HepG2 (cell line): Measurements from ENCODE around the gene NCR3LG1. TPM values are rescaled to one million over a fixed set of nuclear protein-coding genes. Genes with fewer than 3 reads are reported as not detected.

Experiments
- ATAC-seq: fragments of 200-7000 bp; cut with Tn5 transposase; 3 replicates; pipeline ENCODE4 v1.9.1; 2020; ENCODE audit warnings: mild to moderate bottlenecking, moderate library complexity
- BruUV-seq: library from RNA; stranded (reverse); fragments of 400-500 nt; replicated peaks from 2 replicates; lab custom pipeline; 2021; lab: Mats Ljungman, UMichigan
- CTCF ChIA-PET: fragments of 300-600 bp; formaldehyde crosslinking; extraction: SDS; loops from one replicate; lab custom pipeline; 2021; ENCODE audit warnings: low total read pairs, inconsistent platforms, low intra/inter-chr PET ratio; lab: Yijun Ruan, JAX
- POLR2A ChIA-PET: fragments of 350-600 bp; sonication (Branson Sonifier 250); formaldehyde crosslinking; loops from one replicate; lab custom pipeline; 2020; ENCODE audit warnings: antibody characterized with exemption, inconsistent platforms; lab: Yijun Ruan, JAX
- DNase-seq: peaks from one replicate; pipeline ENCODE4 v3.0.0-alpha.2; 2015; ENCODE audit warnings: low spot score
- FAIRE-seq: peaks from 3 replicates; lab custom pipeline; 2011; peaks lifted over from hg19 to GRCh38; lab: Jason Lieb, UNC
- H2AFZ ChIP-seq: one replicate; pipeline ENCODE4 v1.6.1; 2011; ENCODE audit warnings: low read length, inconsistent platforms
- H3K27ac ChIP-seq: fragments of 300-600 bp; 3 replicates; pipeline ENCODE4 v1.8.0; 2011; ENCODE audit warnings: mixed run types, mild to moderate bottlenecking, mixed read lengths, low read length, inconsistent platforms; ENCODE audit not compliant: insufficient read depth; ENCODE audit errors: extremely low read length
- H3K27me3 ChIP-seq, 2 experiments: fragments of 200-600 bp in 1 of 2; 2 replicates in 1 of 2; 3 replicates in 1 of 2; pipeline versions ENCODE4 v1.6.0 to v1.8.0; 2011; ENCODE audit warnings: low read length in 2 of 2, mild to moderate bottlenecking in 2 of 2, moderate library complexity in 2 of 2, inconsistent platforms in 1 of 2; ENCODE audit not compliant: insufficient read depth in 2 of 2, control insufficient read depth in 1 of 2
- H3K36me3 ChIP-seq, 2 experiments: fragments of 200-600 bp in 1 of 2; replicated peaks in 1 of 2; 2 replicates in 1 of 2; 3 replicates in 1 of 2; pipeline versions ENCODE4 v1.5.1 to v1.8.0; 2011; ENCODE audit warnings: low read length in 2 of 2, inconsistent platforms in 1 of 2; ENCODE audit not compliant: insufficient read depth in 2 of 2, control insufficient read depth in 1 of 2
- H3K4me1 ChIP-seq: 2 replicates; pipeline ENCODE4 v1.5.1; 2012; ENCODE audit warnings: low read length, inconsistent platforms; ENCODE audit not compliant: insufficient read depth
- H3K4me2 ChIP-seq: 2 replicates; pipeline ENCODE4 v1.6.0; 2011; ENCODE audit warnings: low read depth, low read length, inconsistent platforms
- H3K4me3 ChIP-seq, 3 experiments: fragments of 200-600 bp in 1 of 3; sonication (generic), shearing (Covaris generic) in 1 of 3; replicated peaks in 1 of 3; 2 replicates each; pipeline ENCODE4 v1.5.1; 2011 to 2016; ENCODE audit warnings: low read length in 3 of 3, inconsistent platforms in 2 of 3, low read depth in 2 of 3, mild to moderate bottlenecking in 2 of 3, control low read depth in 1 of 3, mixed read lengths in 1 of 3; ENCODE audit not compliant: insufficient read depth in 1 of 3
- H3K79me2 ChIP-seq: one replicate; pipeline ENCODE4 v1.6.1; 2011; ENCODE audit warnings: low read length, inconsistent platforms; ENCODE audit not compliant: insufficient read depth
- H3K9ac ChIP-seq: 2 replicates; pipeline ENCODE4 v1.6.0; 2011; ENCODE audit warnings: mild to moderate bottlenecking, low read depth, low read length, inconsistent platforms; ENCODE audit not compliant: insufficient read depth
- H3K9me3 ChIP-seq: 2 replicates; pipeline ENCODE4 v1.5.1; 2012; ENCODE audit warnings: mild to moderate bottlenecking, low read length
- H4K20me1 ChIP-seq: 2 replicates; pipeline ENCODE4 v1.6.0; 2011; ENCODE audit warnings: inconsistent platforms, mild to moderate bottlenecking, low read length, moderate library complexity; ENCODE audit not compliant: insufficient read depth
- CREM ChIP-seq, 2 experiments: sonication (generic) in 1 of 2; formaldehyde crosslinking in 1 of 2; IDR thresholded peaks; 2 replicates each; pipeline versions ENCODE4 v1.4.0 to v1.6.1; 2016 to 2020; ENCODE audit warnings: antibody characterized with exemption in 1 of 2, mild to moderate bottlenecking in 1 of 2, missing genetic modification reagents in 1 of 2
- DPF2 ChIP-seq: sonication (generic); formaldehyde crosslinking; IDR thresholded peaks from 2 replicates; pipeline ENCODE4 v1.4.0; 2020; ENCODE audit warnings: mild to moderate bottlenecking, low read depth, missing genetic modification reagents, borderline replicate concordance
- GATAD1 ChIP-seq: IDR thresholded peaks from 2 replicates; pipeline ENCODE4 v1.6.1; 2016; ENCODE audit warnings: missing genetic modification reagents, missing compliant biosample characterization
- MBNL3 ChIP-seq: fragments of 250-450 bp; sonication (Bioruptor Pico); conservative IDR thresholded peaks from 2 replicates; pipeline ENCODE4 v1.8.0; 2022; ENCODE audit warnings: mild to moderate bottlenecking, inconsistent platforms
- RFXANK ChIP-seq: IDR thresholded peaks from 2 replicates; pipeline ENCODE4 v1.6.1; 2016
- THRA ChIP-seq: sonication (generic); formaldehyde crosslinking; IDR thresholded peaks from 2 replicates; pipeline ENCODE4 v1.4.0; 2020; ENCODE audit warnings: missing genetic modification reagents, borderline replicate concordance
- YEATS4 ChIP-seq: sonication (generic); formaldehyde crosslinking; IDR thresholded peaks from 2 replicates; pipeline ENCODE4 v1.4.0; 2020; ENCODE audit warnings: missing genetic modification reagents, borderline replicate concordance
- ZBTB4 ChIP-seq: sonication (generic); formaldehyde crosslinking; IDR thresholded peaks from 2 replicates; pipeline ENCODE4 v1.4.0; 2020; ENCODE audit warnings: missing genetic modification reagents, mild to moderate bottlenecking, borderline replicate concordance
- ZBTB43 ChIP-seq: sonication (generic); formaldehyde crosslinking; conservative IDR thresholded peaks from 2 replicates; pipeline ENCODE4 v1.4.0; 2020; ENCODE audit warnings: missing genetic modification reagents
- ZNF251 ChIP-seq: sonication (generic); formaldehyde crosslinking; IDR thresholded peaks from 2 replicates; pipeline ENCODE4 v1.9.0; 2021; ENCODE audit warnings: mild to moderate bottlenecking, missing genetic modification reagents
- ZNF260 ChIP-seq: sonication (generic); formaldehyde crosslinking; IDR thresholded peaks from 2 replicates; pipeline ENCODE4 v1.4.0; 2020; ENCODE audit warnings: missing genetic modification reagents, low read depth, mild to moderate bottlenecking, borderline replicate concordance
- ZNF326 ChIP-seq: sonication (generic); formaldehyde crosslinking; IDR thresholded peaks from 2 replicates; pipeline ENCODE4 v1.4.0; 2020; ENCODE audit warnings: missing genetic modification reagents, borderline replicate concordance
- ZNF552 ChIP-seq: sonication (generic); formaldehyde crosslinking; IDR thresholded peaks from 2 replicates; pipeline ENCODE4 v1.9.0; 2022; ENCODE audit warnings: missing genetic modification reagents, mild to moderate bottlenecking, borderline replicate concordance
- ZNF749 ChIP-seq: sonication (generic); formaldehyde crosslinking; IDR thresholded peaks from 2 replicates; pipeline ENCODE4 v1.8.0; 2022; ENCODE audit warnings: mild to moderate bottlenecking, missing genetic modification reagents, moderate library complexity, borderline replicate concordance
- ZNF780A ChIP-seq: sonication (generic); formaldehyde crosslinking; IDR thresholded peaks from 2 replicates; pipeline ENCODE4 v1.8.0; 2022; ENCODE audit warnings: mild to moderate bottlenecking, missing genetic modification reagents, moderate library complexity
- ZNF839 ChIP-seq: sonication (generic); formaldehyde crosslinking; IDR thresholded peaks from 2 replicates; pipeline ENCODE4 v1.4.0; 2020; ENCODE audit warnings: missing genetic modification reagents, mild to moderate bottlenecking, borderline replicate concordance
- WGBS: methylation state at CpG from one replicate; pipeline ENCODE4 v1.1.6; 2017; ENCODE audit warnings: low lambda C conversion rate; 5-methylcytosine and 5-hydroxymethylcytosine counted together
- in situ Hi-C: cut with HindIII; loops from 2 replicates; pipeline ENCODE4 v1.10.0; 2017; ENCODE audit warnings: low pct_unique_long_range_greater_than_20kb; ENCODE audit not compliant: extremely low pct_ligation_motif_present
- intact Hi-C: fragments of 100-400 bp; cut with micrococcal nuclease; formaldehyde crosslinking; loops from one replicate; pipeline ENCODE4 v1.10.0; 2022; ENCODE audit not compliant: unreplicated experiment
- polyA plus RNA-seq, 8 experiments: library from polyadenylated mRNA; depleted of rRNA in 3 of 8; stranded (reverse) in 7 of 8; unstranded in 1 of 8; fragments of >200 nt; fragmentation: Illumina TruSeq in 4 of 8; extraction: Trizol in 4 of 8; gene quantifications; 2 replicates each; pipeline versions ENCODE4 v1.2.1 to v1.2.3, GENCODE V29; 2011 to 2016; ENCODE audit warnings: low read depth in 4 of 8, missing spikeins in 1 of 8, mixed read lengths in 1 of 8; ENCODE audit not compliant: insufficient read depth in 1 of 8
- total RNA-seq, 5 experiments: library from RNA; depleted of rRNA; stranded (reverse); fragments of >200 nt; fragmentation: Illumina TruSeq; extraction: Trizol; gene quantifications; 2 replicates each; pipeline ENCODE4 v1.2.3, GENCODE V29; 2016; ENCODE audit warnings: low read depth in 1 of 5

Gene NCR3LG1
- total and polyA plus RNA-seq, 2 of the 13 experiments (the other 11 are each of a cell fraction or from before 2014, with no cell fraction given), result 16.1 to 25.1 TPM

GRCh38 chr11:17385492-17385891 lies 33.9 kb downstream of the NCR3LG1 start:
- Histone ChIP-seq H3K4me3 (no peak overlapping the region), H3K36me3 (no peaks in the 10 kb centered on the region; a peak in 1 of 5 replicates), H3K9ac (no peak overlapping the region), H3K4me2 (no peak overlapping the region), H3K27me3 (no peaks in the 10 kb centered on the region; a peak in 1 of 5 replicates), H3K9me3 (no peaks in the 10 kb centered on the region)
- no peak for ATAC-seq
- CTCF ChIA-PET, result interaction anchor here (2.4 to 3.2 kb wide), 2 partner anchors 119 to 143 kb away, joined by 13 to 30 read pairs; no protein-coding TSS in a partner anchor
- TF ChIP-seq ZBTB4 (CRISPR knock-in tag), result no peak
- TF ChIP-seq ZNF251 (CRISPR knock-in tag), result no peak
- no peak for TF ChIP-seq ZNF780A (CRISPR knock-in tag)
- TF ChIP-seq DPF2 (CRISPR knock-in tag), result no peak
- no peak for TF ChIP-seq ZNF552 (CRISPR knock-in tag)
- no peak for TF ChIP-seq RFXANK (CRISPR knock-in tag)
- TF ChIP-seq ZNF839 (CRISPR knock-in tag), result no peak
- TF ChIP-seq YEATS4 (CRISPR knock-in tag), result no peak
- no peak for TF ChIP-seq ZBTB43
- no peak for TF ChIP-seq ZNF749 (CRISPR knock-in tag)
- no peak for TF ChIP-seq GATAD1 (CRISPR knock-in tag)
- TF ChIP-seq ZNF326 (CRISPR knock-in tag), result no peak
- TF ChIP-seq ZNF260 (CRISPR knock-in tag), result no peak
- no peak for TF ChIP-seq THRA (CRISPR knock-in tag)
- no peak for TF ChIP-seq CREM (IDR thresholded peaks at IDR 0.05)
- TF ChIP-seq CREM (CRISPR knock-in tag; IDR thresholded peaks at IDR 0.05), result no peak
- no peak for TF ChIP-seq MBNL3 (CRISPR knock-in tag)
- TF ChIP-seq, all 625 proteins: peak for 0
- FAIRE-seq, result no peak
- Histone ChIP-seq H3K27ac (no peak overlapping the region), H4K20me1 (no peaks in the 10 kb centered on the region), H3K79me2 (no peaks in the 10 kb centered on the region), H3K4me1 (0 out of 2 replicates have a peak, but pooled peaks cover 5% of the 10 kb centered on the region), H2AFZ (no peak overlapping the region)
- DNase-seq, result no peak
- intact Hi-C loops, result no loop called here
- POLR2A ChIA-PET, result no interaction called here
- in situ Hi-C loops, result no loop called here
- BruUV-seq, result no TSS peak
- 0% methylated on average over 1 of the region's 5 CpGs for WGBS
